ENCODE results near the gene LSR.
"Not testable (repeated sequence)": the region's sequence is repeated elsewhere in the genome, so short reads cannot be mapped to it uniquely, and the experiment has no call there.

LSR gene

GRCh38 chr19:35276706-35277281 is 28.0 kb downstream of the LSR start:
- Histone ChIP-seq H3K27ac (ENCODE audit: insufficient read depth, low read length, poor library complexity, severe bottlenecking) (no peak overlapping the region), H3K36me3 (ENCODE audit: control insufficient read depth, insufficient read depth, low read length) (peaks cover 39% of the 10 kb centered on the region), H3K4me3 (ENCODE audit: insufficient read depth, low read depth, low read length, poor library complexity, severe bottlenecking) (no peak overlapping the region), H3K4me1 (ENCODE audit: control insufficient read depth, insufficient read depth, low read length, poor library complexity, severe bottlenecking) (no peaks in the 10 kb centered on the region), H3K27me3 (replicated peaks; ENCODE audit: control insufficient read depth, insufficient read depth, low read length, poor library complexity, severe bottlenecking) (no peaks in the 10 kb centered on the region), H3K9me3 (ENCODE audit: control insufficient read depth, low read length) (no peaks in the 10 kb centered on the region)
- no peak for DNase-seq

- Histone ChIP-seq H3K9me3 (ENCODE audit: control insufficient read depth, low read length) (no peaks in the 10 kb centered on the region), H3K27me3 (replicated peaks; ENCODE audit: control insufficient read depth, insufficient read depth, low read length, poor library complexity, severe bottlenecking) (no peaks in the 10 kb centered on the region), H3K4me1 (ENCODE audit: control insufficient read depth, insufficient read depth, low read length, poor library complexity, severe bottlenecking) (no peaks in the 10 kb centered on the region), H3K4me3 (ENCODE audit: insufficient read depth, low read depth, low read length, poor library complexity, severe bottlenecking) (no peak overlapping the region), H3K36me3 (ENCODE audit: control insufficient read depth, insufficient read depth, low read length) (peaks cover 35% of the 10 kb centered on the region), H3K27ac (ENCODE audit: insufficient read depth, low read length, poor library complexity, severe bottlenecking) (no peak overlapping the region)
- no peak for DNase-seq
Measured at GRCh38 chr19:35278578-35279284, 29.9 kb downstream of the LSR start.

DNA sequence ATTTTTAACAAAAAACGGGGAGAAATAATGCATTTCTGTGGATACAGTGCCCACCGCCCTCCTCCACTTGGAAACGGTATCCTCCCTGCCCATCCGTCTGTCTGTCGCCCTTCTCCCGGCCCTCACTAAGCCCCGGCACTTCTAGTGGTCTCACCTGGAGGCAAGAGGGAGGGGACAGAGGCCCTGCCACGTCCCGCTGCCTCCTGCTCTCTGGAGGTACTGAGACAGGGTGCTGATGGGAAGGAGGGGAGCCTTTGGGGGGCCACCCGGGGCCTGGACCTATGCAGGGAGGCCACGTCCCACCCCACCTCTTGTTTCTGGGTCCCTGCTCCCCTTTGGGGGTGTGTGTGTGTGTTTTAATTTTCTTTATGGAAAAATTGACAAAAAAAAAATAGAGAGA is 30.6 kb downstream of the LSR start:
- H3K27me3 ChIP-seq (replicated peaks; ENCODE audit: control insufficient read depth, insufficient read depth, low read length, poor library complexity, severe bottlenecking), result no peaks in the 10 kb centered on the region
- H3K36me3 ChIP-seq (ENCODE audit: control insufficient read depth, insufficient read depth, low read length), result peaks cover 28% of the 10 kb centered on the region
- H3K9me3 ChIP-seq (ENCODE audit: control insufficient read depth, low read length), result no peaks in the 10 kb centered on the region
- no peak overlapping the region for H3K4me3 ChIP-seq (ENCODE audit: insufficient read depth, low read depth, low read length, poor library complexity, severe bottlenecking)
- no peak overlapping the region for H3K27ac ChIP-seq (ENCODE audit: insufficient read depth, low read length, poor library complexity, severe bottlenecking)
- no peaks in the 10 kb centered on the region for H3K4me1 ChIP-seq (ENCODE audit: control insufficient read depth, insufficient read depth, low read length, poor library complexity, severe bottlenecking)
- no peak for DNase-seq

GRCh38 chr19:35279985-35280821 is 31.4 kb downstream of the LSR start:
- H3K27me3 ChIP-seq (replicated peaks; ENCODE audit: control insufficient read depth, insufficient read depth, low read length, poor library complexity, severe bottlenecking), result no peaks in the 10 kb centered on the region
- H3K4me1 ChIP-seq (ENCODE audit: control insufficient read depth, insufficient read depth, low read length, poor library complexity, severe bottlenecking), result no peaks in the 10 kb centered on the region
- no peak overlapping the region for H3K27ac ChIP-seq (ENCODE audit: insufficient read depth, low read length, poor library complexity, severe bottlenecking)
- no peak for DNase-seq
- H3K4me3 ChIP-seq (ENCODE audit: insufficient read depth, low read depth, low read length, poor library complexity, severe bottlenecking), result no peak overlapping the region
- no peaks in the 10 kb centered on the region for H3K9me3 ChIP-seq (ENCODE audit: control insufficient read depth, low read length)
- H3K36me3 ChIP-seq (ENCODE audit: control insufficient read depth, insufficient read depth, low read length), result peaks cover 27% of the 10 kb centered on the region

DNA sequence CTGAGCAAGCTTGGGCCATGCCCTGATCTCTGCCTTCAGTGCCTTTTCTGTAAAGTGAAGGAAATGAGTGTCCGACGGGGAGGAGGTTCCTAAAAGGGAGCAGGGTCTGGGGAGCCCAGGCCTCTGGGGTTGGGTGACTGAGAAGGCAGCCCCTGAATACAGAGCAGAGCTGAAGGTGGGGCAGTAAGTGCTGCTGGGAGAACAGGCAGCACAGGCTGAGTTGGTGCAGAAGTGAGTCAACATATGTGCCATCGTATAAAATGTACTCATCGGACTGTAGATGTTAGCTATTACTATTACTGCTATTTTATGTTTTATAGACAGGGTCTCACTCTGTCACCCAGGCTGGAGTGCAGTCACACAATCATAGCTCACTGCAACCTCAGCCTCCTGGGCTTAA is 32.5 kb downstream of the LSR start:
- DNase-seq, result no peak
- H3K27me3 ChIP-seq (replicated peaks; ENCODE audit: control insufficient read depth, insufficient read depth, low read length, poor library complexity, severe bottlenecking), result no peaks in the 10 kb centered on the region
- no peak overlapping the region for H3K4me3 ChIP-seq (ENCODE audit: insufficient read depth, low read depth, low read length, poor library complexity, severe bottlenecking)
- no peaks in the 10 kb centered on the region for H3K4me1 ChIP-seq (ENCODE audit: control insufficient read depth, insufficient read depth, low read length, poor library complexity, severe bottlenecking)
- H3K36me3 ChIP-seq (ENCODE audit: control insufficient read depth, insufficient read depth, low read length), result peaks cover 22% of the 10 kb centered on the region
- no peak overlapping the region for H3K27ac ChIP-seq (ENCODE audit: insufficient read depth, low read length, poor library complexity, severe bottlenecking)
- H3K9me3 ChIP-seq (ENCODE audit: control insufficient read depth, low read length), result no peaks in the 10 kb centered on the region

GRCh38 chr19:35284153-35285094 is 35.6 kb downstream of the LSR start:
- Histone ChIP-seq H3K27ac (ENCODE audit: insufficient read depth, low read length, poor library complexity, severe bottlenecking) (no peak overlapping the region), H3K4me3 (ENCODE audit: insufficient read depth, low read depth, low read length, poor library complexity, severe bottlenecking) (no peak overlapping the region), H3K27me3 (replicated peaks; ENCODE audit: control insufficient read depth, insufficient read depth, low read length, poor library complexity, severe bottlenecking) (no peaks in the 10 kb centered on the region), H3K36me3 (ENCODE audit: control insufficient read depth, insufficient read depth, low read length) (no peaks in the 10 kb centered on the region), H3K9me3 (ENCODE audit: control insufficient read depth, low read length) (no peaks in the 10 kb centered on the region), H3K4me1 (ENCODE audit: control insufficient read depth, insufficient read depth, low read length, poor library complexity, severe bottlenecking) (no peaks in the 10 kb centered on the region)
- no peak for DNase-seq

DNA sequence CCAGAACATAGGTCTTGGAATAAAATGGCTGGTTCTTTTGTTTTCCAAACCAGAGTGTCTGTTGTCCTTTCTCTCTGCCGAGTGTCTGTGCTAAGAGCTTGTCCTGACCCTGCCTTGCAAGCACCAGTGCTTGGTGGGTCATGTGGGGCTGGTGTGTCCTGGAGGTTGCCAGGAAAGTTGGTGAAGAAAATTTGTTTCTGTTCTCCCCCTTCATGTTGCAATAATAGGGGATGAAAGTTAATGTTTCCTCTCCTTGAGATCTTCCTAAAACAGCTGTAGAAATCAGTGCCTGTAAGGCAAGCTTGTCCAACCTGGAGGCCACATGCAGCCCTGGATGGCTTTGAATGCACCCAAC is 36.3 kb downstream of the LSR start:
- Histone ChIP-seq H3K9me3 (ENCODE audit: control insufficient read depth, low read length) (no peaks in the 10 kb centered on the region), H3K27ac (ENCODE audit: insufficient read depth, low read length, poor library complexity, severe bottlenecking) (no peak overlapping the region), H3K27me3 (replicated peaks; ENCODE audit: control insufficient read depth, insufficient read depth, low read length, poor library complexity, severe bottlenecking) (no peaks in the 10 kb centered on the region), H3K36me3 (ENCODE audit: control insufficient read depth, insufficient read depth, low read length) (no peaks in the 10 kb centered on the region), H3K4me1 (ENCODE audit: control insufficient read depth, insufficient read depth, low read length, poor library complexity, severe bottlenecking) (no peaks in the 10 kb centered on the region), H3K4me3 (ENCODE audit: insufficient read depth, low read depth, low read length, poor library complexity, severe bottlenecking) (no peak overlapping the region)
- DNase-seq, result no peak

- not testable (repeated sequence) for DNase-seq; H3K4me1 ChIP-seq (ENCODE audit: control insufficient read depth, insufficient read depth, low read length, poor library complexity, severe bottlenecking); H3K27ac ChIP-seq (ENCODE audit: insufficient read depth, low read length, poor library complexity, severe bottlenecking); H3K27me3 ChIP-seq (replicated peaks; ENCODE audit: control insufficient read depth, insufficient read depth, low read length, poor library complexity, severe bottlenecking); H3K9me3 ChIP-seq (ENCODE audit: control insufficient read depth, low read length); H3K36me3 ChIP-seq (ENCODE audit: control insufficient read depth, insufficient read depth, low read length); H3K4me3 ChIP-seq (ENCODE audit: insufficient read depth, low read depth, low read length, poor library complexity, severe bottlenecking)
Measured at GRCh38 chr19:35285465-35285864, 36.7 kb downstream of the LSR start.

DNA sequence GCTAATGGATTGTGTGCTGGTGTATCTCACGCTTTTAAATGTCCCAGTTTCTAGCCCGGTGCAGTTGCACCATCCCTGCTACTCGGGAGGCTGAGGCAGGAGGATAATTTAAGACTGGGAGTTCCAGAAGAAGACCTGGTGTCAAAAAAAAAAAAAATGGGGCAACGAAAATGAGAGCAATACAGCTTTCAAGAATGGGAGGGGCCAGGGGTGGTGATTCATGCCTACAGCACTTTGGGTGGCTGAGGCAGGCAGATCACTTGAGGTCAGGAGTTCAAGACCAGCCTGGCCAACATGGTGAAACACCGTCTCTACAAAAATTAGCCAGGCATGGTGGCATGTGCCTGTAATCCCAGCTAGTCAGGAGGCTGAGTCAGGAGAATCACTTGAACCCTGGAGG is 37.3 kb downstream of the LSR start:
- not testable (repeated sequence) for H3K9me3 ChIP-seq (ENCODE audit: control insufficient read depth, low read length)

More for the DNA sequence above, 37.3 kb downstream of the LSR start:
- H3K4me3 ChIP-seq (ENCODE audit: insufficient read depth, low read depth, low read length, poor library complexity, severe bottlenecking); DNase-seq; H3K27me3 ChIP-seq (replicated peaks; ENCODE audit: control insufficient read depth, insufficient read depth, low read length, poor library complexity, severe bottlenecking); H3K36me3 ChIP-seq (ENCODE audit: control insufficient read depth, insufficient read depth, low read length); H3K4me1 ChIP-seq (ENCODE audit: control insufficient read depth, insufficient read depth, low read length, poor library complexity, severe bottlenecking); H3K27ac ChIP-seq (ENCODE audit: insufficient read depth, low read length, poor library complexity, severe bottlenecking): not testable (repeated sequence)

Data from effector memory CD4-positive, alpha-beta T cell (primary cell).